BE2C (cell line): ENCODE data around the gene USH2A.

Experiments
- DNase-seq: peaks from one replicate; pipeline ENCODE4 v3.0.0-alpha.2; 2020
- H3K27me3 ChIP-seq: fragments of 250-450 bp; sonication (Bioruptor Pico); 2 replicates; pipeline ENCODE4 v1.5.1; 2020; ENCODE audit warnings: mild to moderate bottlenecking
- H3K36me3 ChIP-seq: fragments of 250-450 bp; sonication (Bioruptor Pico); 2 replicates; pipeline ENCODE4 v1.5.1; 2020; ENCODE audit warnings: mild to moderate bottlenecking
- H3K4me1 ChIP-seq: fragments of 250-450 bp; sonication (Bioruptor Pico); 2 replicates; pipeline ENCODE4 v1.5.1; 2020
- H3K4me3 ChIP-seq: 2 replicates; pipeline ENCODE4 v1.5.1; 2011; ENCODE audit warnings: low read depth, low read length
- H3K9me3 ChIP-seq: fragments of 250-450 bp; sonication (Bioruptor Pico); 2 replicates; pipeline ENCODE4 v1.5.1; 2020
- TF ChIP-seq, protein P1 (sequence below): IDR thresholded peaks from 2 replicates; pipeline ENCODE4 v1.5.1; 2012; ENCODE audit warnings: mild to moderate bottlenecking, low read depth, low read length

USH2A gene

DNA sequence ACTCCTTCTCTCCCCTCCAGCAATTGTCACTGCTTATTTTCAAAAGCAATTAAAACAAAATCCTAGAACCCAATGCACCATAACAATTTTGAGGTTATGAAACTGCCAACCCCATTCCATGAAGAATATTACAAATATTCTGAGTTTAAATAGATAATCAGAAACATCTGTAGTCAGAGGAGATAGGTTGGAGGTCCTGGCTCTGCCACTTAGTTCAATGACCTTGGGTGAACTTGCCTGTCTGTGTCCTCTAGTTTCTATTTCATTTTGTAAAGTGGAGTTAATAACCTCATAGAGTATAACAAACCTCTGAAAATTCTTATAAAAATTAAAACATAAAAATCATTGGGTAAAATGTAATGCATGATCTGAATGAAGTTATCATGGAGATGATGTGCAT lies 691.5 kb downstream of the USH2A start:
- TF ChIP-seq, protein P1, sequence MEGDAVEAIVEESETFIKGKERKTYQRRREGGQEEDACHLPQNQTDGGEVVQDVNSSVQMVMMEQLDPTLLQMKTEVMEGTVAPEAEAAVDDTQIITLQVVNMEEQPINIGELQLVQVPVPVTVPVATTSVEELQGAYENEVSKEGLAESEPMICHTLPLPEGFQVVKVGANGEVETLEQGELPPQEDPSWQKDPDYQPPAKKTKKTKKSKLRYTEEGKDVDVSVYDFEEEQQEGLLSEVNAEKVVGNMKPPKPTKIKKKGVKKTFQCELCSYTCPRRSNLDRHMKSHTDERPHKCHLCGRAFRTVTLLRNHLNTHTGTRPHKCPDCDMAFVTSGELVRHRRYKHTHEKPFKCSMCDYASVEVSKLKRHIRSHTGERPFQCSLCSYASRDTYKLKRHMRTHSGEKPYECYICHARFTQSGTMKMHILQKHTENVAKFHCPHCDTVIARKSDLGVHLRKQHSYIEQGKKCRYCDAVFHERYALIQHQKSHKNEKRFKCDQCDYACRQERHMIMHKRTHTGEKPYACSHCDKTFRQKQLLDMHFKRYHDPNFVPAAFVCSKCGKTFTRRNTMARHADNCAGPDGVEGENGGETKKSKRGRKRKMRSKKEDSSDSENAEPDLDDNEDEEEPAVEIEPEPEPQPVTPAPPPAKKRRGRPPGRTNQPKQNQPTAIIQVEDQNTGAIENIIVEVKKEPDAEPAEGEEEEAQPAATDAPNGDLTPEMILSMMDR: no peak
- H3K9me3 ChIP-seq: no peaks in the 10 kb centered on the region
- no peaks in the 10 kb centered on the region for H3K27me3 ChIP-seq
- H3K36me3 ChIP-seq: no peaks in the 10 kb centered on the region
- no peak for DNase-seq
- H3K4me3 ChIP-seq: no peak overlapping the region
- no peaks in the 10 kb centered on the region for H3K4me1 ChIP-seq

GRCh38 chr1:215730600-215730999 lies 692.6 kb downstream of the USH2A start:
- TF ChIP-seq, protein P1: no peak
- H3K9me3 ChIP-seq: no peaks in the 10 kb centered on the region
- no peak overlapping the region for H3K4me3 ChIP-seq
- H3K27me3 ChIP-seq: no peaks in the 10 kb centered on the region
- no peaks in the 10 kb centered on the region for H3K4me1 ChIP-seq
- no peaks in the 10 kb centered on the region for H3K36me3 ChIP-seq
- no peak for DNase-seq

DNA sequence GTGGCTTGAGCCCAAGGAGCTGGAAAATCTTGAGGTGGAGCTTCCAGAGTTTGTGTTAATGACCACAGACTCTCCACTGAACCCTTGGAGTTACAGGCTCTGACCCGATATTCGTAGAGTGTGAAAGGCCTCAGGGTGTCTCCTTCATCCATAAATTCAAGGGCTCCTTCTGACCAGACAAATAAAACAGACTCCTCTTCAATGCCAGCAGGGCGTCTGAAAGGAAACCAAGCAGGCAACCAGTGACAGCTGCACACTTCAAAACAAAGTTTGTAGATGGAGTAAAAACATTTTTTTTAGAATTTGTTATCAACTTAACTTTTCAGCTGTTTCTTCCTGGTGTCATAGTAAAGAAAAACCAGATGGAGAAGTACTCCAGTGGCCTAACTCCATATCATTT lies 695.1 kb downstream of the USH2A start:
- H3K4me1 ChIP-seq: no peaks in the 10 kb centered on the region
- H3K4me3 ChIP-seq: no peak overlapping the region
- TF ChIP-seq, protein P1: no peak
- no peaks in the 10 kb centered on the region for H3K27me3 ChIP-seq
- H3K36me3 ChIP-seq: no peaks in the 10 kb centered on the region
- no peak for DNase-seq
- H3K9me3 ChIP-seq: no peaks in the 10 kb centered on the region

DNA sequence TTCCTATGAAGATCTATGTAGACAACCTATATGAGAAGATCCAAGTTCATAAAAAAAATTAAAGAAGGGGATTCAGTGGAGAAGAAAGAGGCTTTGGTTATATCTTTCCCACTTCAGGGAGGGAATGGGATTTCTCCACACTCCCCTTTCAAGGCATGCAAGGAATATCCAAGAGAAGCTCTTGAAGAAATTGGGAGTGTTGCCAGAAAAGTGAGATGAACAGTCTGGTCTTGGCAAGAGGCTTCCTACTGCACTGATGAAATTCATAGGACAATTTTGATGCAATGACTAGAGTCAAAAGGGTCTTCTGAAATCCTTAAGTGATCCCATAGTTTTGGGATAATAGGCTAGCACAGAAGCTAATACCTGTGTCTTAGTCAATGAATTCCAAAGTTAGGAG lies 703.1 kb downstream of the USH2A start:
- Histone ChIP-seq H3K36me3 (no peaks in the 10 kb centered on the region), H3K9me3 (no peaks in the 10 kb centered on the region), H3K27me3 (no peaks in the 10 kb centered on the region), H3K4me1 (no peaks in the 10 kb centered on the region), H3K4me3 (no peak overlapping the region)
- DNase-seq: no peak
- TF ChIP-seq, protein P1: no peak

- no peak for DNase-seq
- H3K4me1 ChIP-seq: no peaks in the 10 kb centered on the region
- H3K27me3 ChIP-seq: no peaks in the 10 kb centered on the region
- no peak overlapping the region for H3K4me3 ChIP-seq
- no peaks in the 10 kb centered on the region for H3K9me3 ChIP-seq
- TF ChIP-seq, protein P1: no peak
- H3K36me3 ChIP-seq: no peaks in the 10 kb centered on the region
These were observed 703.7 kb downstream of the USH2A start for GRCh38 chr1:215719552-215719951.

GRCh38 chr1:215718575-215719287 lies 704.5 kb downstream of the USH2A start:
- TF ChIP-seq, protein P1: no peak
- Histone ChIP-seq H3K9me3 (no peaks in the 10 kb centered on the region), H3K4me1 (no peaks in the 10 kb centered on the region), H3K27me3 (no peaks in the 10 kb centered on the region), H3K36me3 (no peaks in the 10 kb centered on the region), H3K4me3 (no peak overlapping the region)
- no peak for DNase-seq
